ENCODE measurements around the gene NUMA1.

NUMA1 gene

GRCh38 chr11:72008728-72009127, 71.6 kb downstream of the NUMA1 start:
- DNase-seq (ENCODE audit: low read depth): no peak
- H3K4me3 ChIP-seq (ENCODE audit: low read length): no peak overlapping the region
- TF ChIP-seq CTCF (conservative IDR thresholded peaks at IDR 0.05; ENCODE audit: low read length): no peak

GRCh38 chr11:72007587-72007986, 72.8 kb downstream of the NUMA1 start:
- no peak for DNase-seq (ENCODE audit: low read depth)
- no peak for TF ChIP-seq CTCF (conservative IDR thresholded peaks at IDR 0.05; ENCODE audit: low read length)
- no peak overlapping the region for H3K4me3 ChIP-seq (ENCODE audit: low read length)

GRCh38 chr11:72007089-72007476, 73.3 kb downstream of the NUMA1 start:
- no peak for DNase-seq (ENCODE audit: low read depth)
- no peak overlapping the region for H3K4me3 ChIP-seq (ENCODE audit: low read length)
- no peak for TF ChIP-seq CTCF (conservative IDR thresholded peaks at IDR 0.05; ENCODE audit: low read length)

GRCh38 chr11:72006309-72007088, 73.8 kb downstream of the NUMA1 start:
- no peak overlapping the region for H3K4me3 ChIP-seq (ENCODE audit: low read length)
- no peak for DNase-seq (ENCODE audit: low read depth)
- TF ChIP-seq CTCF (conservative IDR thresholded peaks at IDR 0.05; ENCODE audit: low read length): no peak

- TF ChIP-seq CTCF (conservative IDR thresholded peaks at IDR 0.05; ENCODE audit: low read length): no peak
- H3K4me3 ChIP-seq (ENCODE audit: low read length): no peak overlapping the region
- DNase-seq (ENCODE audit: low read depth): no peak
These were observed 74.7 kb downstream of the NUMA1 start for GRCh38 chr11:72005347-72006260.

GRCh38 chr11:72004515-72005346, 75.6 kb downstream of the NUMA1 start:
- TF ChIP-seq CTCF (conservative IDR thresholded peaks at IDR 0.05; ENCODE audit: low read length): no peak
- no peak for DNase-seq (ENCODE audit: low read depth)
- H3K4me3 ChIP-seq (ENCODE audit: low read length): no peak overlapping the region

All from AG10803 (cell line).